Activated T-helper 2 cell treated with anti-CD3 and anti-CD28 coated beads, Interferon-gamma antibody, Interleukin-2, Interleukin-4, amounts not matched to agents 10 μg/mL and 5 μg/mL and 100 μg/mL, durations not matched to agents 14 hours and 24 hours and 36 hours (primary cell): ENCODE results near the gene APBB2. TPM values are rescaled to one million over a fixed set of nuclear protein-coding genes. Genes with fewer than 3 reads are reported as not detected.

Source experiments
- DNase-seq: peaks from one replicate; pipeline ENCODE4 v3.0.0; 2021; ENCODE audit warnings: low spot score
- H3K27ac Mint-ChIP-seq: one replicate; pipeline ENCODE4 v1.8.0; 2021; ENCODE audit warnings: mixed read lengths
- H3K27me3 Mint-ChIP-seq: one replicate; pipeline ENCODE4 v1.8.0; 2021; ENCODE audit warnings: low read depth, mixed read lengths
- H3K36me3 Mint-ChIP-seq: one replicate; pipeline ENCODE4 v1.8.0; 2021; ENCODE audit warnings: low read depth, mixed read lengths
- H3K4me1 Mint-ChIP-seq: one replicate; pipeline ENCODE4 v1.8.0; 2021; ENCODE audit warnings: low read depth, mixed read lengths
- H3K4me3 Mint-ChIP-seq: one replicate; pipeline ENCODE4 v1.8.0; 2021; ENCODE audit warnings: low read depth, mild to moderate bottlenecking, moderate library complexity, mixed read lengths
- H3K9me3 Mint-ChIP-seq: one replicate; pipeline ENCODE4 v1.8.0; 2021; ENCODE audit warnings: mixed read lengths
- intact Hi-C: fragments of 100-400 bp; cut with micrococcal nuclease; formaldehyde crosslinking; loops from one replicate; pipeline ENCODE4 v1.15.1; 2023
- total RNA-seq: library from RNA; stranded (reverse); gene quantifications from 2 replicates; pipeline ENCODE4 v1.2.3, GENCODE V29; 2022

The APBB2 gene
- total RNA-seq, 1 donor from 2014 or later, result 0.73 TPM

DNA sequence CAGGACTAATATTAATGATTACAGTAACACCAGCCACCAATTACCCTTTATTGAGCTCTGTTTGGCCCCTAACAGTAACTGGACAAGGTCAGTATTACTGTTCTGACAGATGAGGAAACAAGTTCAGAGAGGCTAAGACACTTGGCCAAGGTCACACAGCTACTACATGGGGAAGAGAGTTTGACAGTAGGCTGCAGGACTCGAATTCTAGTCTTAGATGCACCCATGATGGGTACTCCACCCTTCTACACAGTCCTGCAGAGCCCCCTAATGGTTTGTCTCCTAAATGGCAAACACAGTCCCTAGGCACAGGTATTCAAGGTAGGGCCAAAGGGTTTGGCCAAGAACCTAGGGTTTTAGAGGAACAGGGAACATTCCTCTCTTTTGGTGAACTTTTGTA lies 370.6 kb downstream of the APBB2 start:
- Mint-ChIP-seq H3K36me3 (no peaks in the 10 kb centered on the region), H3K9me3 (no peaks in the 10 kb centered on the region), H3K27me3 (peaks cover 13% of the 10 kb centered on the region), H3K27ac (no peak overlapping the region), H3K4me1 (peaks cover 5% of the 10 kb centered on the region), H3K4me3 (no peak overlapping the region)
- intact Hi-C loops, result loop anchor here (5.0 kb wide), 2 partner anchors 64 to 521 kb away; no protein-coding TSS in a partner anchor
- no peak for DNase-seq

DNA sequence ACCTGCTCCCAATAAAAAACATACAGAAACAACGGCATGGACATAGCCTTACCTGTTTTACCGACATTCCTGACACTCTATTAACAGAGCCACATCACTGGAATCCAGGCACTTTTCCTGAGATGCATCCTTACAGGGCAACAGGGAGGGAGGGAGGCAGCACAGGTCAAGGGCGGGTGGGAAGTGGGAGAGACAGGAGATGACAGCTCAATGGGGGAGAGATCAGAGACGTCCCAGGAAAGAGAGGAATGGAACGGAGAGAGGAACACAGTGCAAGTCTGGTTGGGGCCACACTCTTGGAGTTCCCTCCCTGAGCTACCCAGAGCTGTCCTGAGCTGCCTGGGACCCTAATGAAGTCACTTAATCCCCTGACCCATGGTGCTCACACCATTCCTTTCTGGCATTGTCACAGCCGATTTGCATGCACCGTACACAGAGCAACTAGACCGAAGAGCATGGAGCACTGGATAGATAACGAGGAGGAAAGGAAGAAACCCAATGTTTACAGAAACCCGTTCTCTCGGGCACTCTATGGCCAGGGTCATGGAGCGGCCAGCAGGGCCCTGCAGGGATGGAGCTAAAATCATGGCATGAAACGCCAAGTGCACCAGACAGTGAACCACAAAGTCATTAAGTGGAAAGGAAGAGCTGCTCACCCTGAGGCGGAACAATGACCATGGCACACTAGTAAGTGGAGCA lies 371.5 kb downstream of the APBB2 start:
- no peak for DNase-seq
- H3K4me3 Mint-ChIP-seq, result no peak overlapping the region
- H3K9me3 Mint-ChIP-seq, result no peaks in the 10 kb centered on the region
- peaks cover 5% of the 10 kb centered on the region for H3K4me1 Mint-ChIP-seq
- no peak overlapping the region for H3K27ac Mint-ChIP-seq
- intact Hi-C loops, result loop anchor here (5.0 kb wide), 2 partner anchors 64 to 521 kb away; no protein-coding TSS in a partner anchor
- peaks cover 9% of the 10 kb centered on the region for H3K27me3 Mint-ChIP-seq
- no peaks in the 10 kb centered on the region for H3K36me3 Mint-ChIP-seq

DNA sequence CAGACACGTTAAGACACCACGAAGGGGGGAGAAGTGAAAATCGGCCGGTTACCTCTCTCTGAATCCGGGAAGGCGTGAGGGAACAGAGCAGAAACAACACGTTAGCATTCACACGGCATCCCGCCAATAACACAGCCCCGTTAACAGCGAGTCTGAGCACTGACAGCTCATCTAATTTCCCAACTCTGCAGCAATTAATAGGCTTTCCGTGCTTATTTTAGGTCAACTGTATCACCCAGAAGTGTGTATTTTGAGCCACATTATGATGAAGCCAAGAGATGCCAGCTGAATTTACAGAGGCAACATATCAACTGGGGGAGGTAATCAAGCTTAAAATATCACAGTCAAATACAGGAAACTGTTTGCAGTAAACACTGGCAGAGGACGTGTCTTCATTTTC lies 372.0 kb downstream of the APBB2 start:
- Mint-ChIP-seq H3K4me1 (peaks cover 5% of the 10 kb centered on the region), H3K27ac (no peak overlapping the region), H3K27me3 (peaks cover 9% of the 10 kb centered on the region), H3K9me3 (no peaks in the 10 kb centered on the region), H3K4me3 (no peak overlapping the region), H3K36me3 (no peaks in the 10 kb centered on the region)
- DNase-seq, result no peak
- intact Hi-C loops, result loop anchor here (5.0 kb wide), 2 partner anchors 65 to 520 kb away; no protein-coding TSS in a partner anchor

DNA sequence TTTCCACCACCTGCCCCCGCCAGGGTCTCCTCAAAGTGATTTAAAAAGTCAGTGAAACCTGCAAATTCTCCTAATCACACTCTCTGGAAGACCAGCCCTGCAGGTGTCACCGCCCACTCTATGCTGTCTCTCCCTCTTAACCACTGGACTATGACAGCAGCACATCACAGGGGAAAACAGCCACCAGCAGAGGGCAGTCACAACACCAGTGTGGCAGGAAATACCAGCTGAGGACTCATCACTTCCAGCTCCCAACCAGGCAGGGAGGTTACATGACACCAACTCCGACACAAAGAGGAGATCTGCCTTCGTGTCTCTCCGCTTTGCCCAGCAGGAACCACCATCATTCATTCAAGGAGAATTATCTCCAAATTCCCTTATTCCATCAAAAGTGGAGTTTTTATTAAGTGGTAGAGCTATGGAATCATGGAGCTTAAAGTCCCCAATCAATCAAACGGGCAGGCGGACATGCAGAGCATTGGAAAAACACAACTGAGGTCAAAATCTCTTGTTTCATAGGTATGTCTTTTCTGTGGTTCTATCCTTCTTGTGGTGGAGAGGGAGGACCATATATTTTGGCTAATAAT lies 373.3 kb downstream of the APBB2 start:
- intact Hi-C loops, result loop anchor here (1.0 to 5.0 kb wide), 4 partner anchors 18 to 519 kb away; no protein-coding TSS in a partner anchor
- no peaks in the 10 kb centered on the region for H3K9me3 Mint-ChIP-seq
- peaks cover 8% of the 10 kb centered on the region for H3K4me1 Mint-ChIP-seq
- no peak overlapping the region for H3K27ac Mint-ChIP-seq
- peak; percentile 61 for DNase-seq
- H3K4me3 Mint-ChIP-seq, result no peak overlapping the region
- H3K36me3 Mint-ChIP-seq, result no peaks in the 10 kb centered on the region
- H3K27me3 Mint-ChIP-seq, result peaks cover 9% of the 10 kb centered on the region

DNA sequence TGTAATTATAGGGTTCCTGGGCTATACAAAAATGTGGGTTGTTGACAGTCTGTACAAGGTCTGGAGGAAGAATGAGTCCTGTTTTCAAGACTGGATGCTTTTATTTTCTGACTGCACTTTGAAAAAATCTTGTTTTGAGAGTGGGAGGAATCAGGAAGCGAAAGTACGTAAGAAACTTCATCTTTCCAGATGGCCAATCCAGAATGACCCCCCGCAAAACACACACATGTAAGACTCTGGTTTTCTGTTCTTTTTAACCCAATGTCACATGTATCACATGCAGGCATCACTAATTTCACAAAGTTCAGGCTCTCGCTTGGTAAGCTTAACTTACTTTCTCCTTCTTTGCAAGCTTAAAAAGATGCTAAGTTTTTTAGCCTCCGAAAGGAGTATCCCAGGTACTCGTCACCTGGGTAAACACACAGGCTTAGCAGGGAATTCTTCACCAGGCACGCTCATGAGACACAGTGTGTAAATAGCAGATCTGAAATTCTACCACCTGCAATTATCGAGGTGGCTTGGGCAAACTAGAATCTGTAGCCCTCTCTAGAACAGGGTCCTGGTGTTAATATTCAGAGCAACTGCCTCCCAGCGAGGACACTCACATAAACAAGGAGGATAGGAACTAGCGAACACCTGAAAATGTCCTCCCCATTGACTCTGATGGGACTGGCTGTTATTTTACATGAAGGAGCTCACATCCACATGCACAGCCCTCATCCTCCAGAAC lies 373.9 kb downstream of the APBB2 start:
- no peak for DNase-seq
- intact Hi-C loops, result loop anchor here (2.0 to 5.0 kb wide), 3 partner anchors 18 to 518 kb away; no protein-coding TSS in a partner anchor
- H3K4me3 Mint-ChIP-seq, result no peak overlapping the region
- no peaks in the 10 kb centered on the region for H3K9me3 Mint-ChIP-seq
- H3K4me1 Mint-ChIP-seq, result peaks cover 8% of the 10 kb centered on the region
- no peaks in the 10 kb centered on the region for H3K36me3 Mint-ChIP-seq
- H3K27ac Mint-ChIP-seq, result no peak overlapping the region
- peaks cover 7% of the 10 kb centered on the region for H3K27me3 Mint-ChIP-seq

DNA sequence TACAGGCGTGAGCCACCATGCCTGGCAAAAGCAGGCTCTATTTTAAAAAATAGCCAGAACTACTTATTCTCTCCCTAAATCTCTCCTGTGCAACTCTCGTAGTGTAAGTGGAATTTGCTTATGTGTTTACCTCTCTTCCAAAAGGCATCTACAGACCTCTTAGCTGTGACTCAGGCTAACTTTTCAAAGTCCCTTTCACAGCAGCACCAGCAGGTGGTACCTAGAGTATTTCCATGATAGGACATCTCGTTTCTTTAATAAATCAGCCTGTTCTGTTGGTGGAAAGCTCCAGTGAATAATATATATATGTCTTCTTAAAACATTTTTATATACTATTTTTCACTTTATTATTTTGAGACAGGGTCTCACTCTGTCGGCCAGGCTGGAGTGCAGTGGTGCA lies 375.6 kb downstream of the APBB2 start:
- intact Hi-C loops, result no loop called here
- Mint-ChIP-seq H3K27ac (no peak overlapping the region), H3K4me3 (no peak overlapping the region), H3K27me3 (peaks cover 7% of the 10 kb centered on the region), H3K9me3 (no peaks in the 10 kb centered on the region), H3K4me1 (peaks cover 8% of the 10 kb centered on the region), H3K36me3 (no peaks in the 10 kb centered on the region)
- DNase-seq, result no peak

DNA sequence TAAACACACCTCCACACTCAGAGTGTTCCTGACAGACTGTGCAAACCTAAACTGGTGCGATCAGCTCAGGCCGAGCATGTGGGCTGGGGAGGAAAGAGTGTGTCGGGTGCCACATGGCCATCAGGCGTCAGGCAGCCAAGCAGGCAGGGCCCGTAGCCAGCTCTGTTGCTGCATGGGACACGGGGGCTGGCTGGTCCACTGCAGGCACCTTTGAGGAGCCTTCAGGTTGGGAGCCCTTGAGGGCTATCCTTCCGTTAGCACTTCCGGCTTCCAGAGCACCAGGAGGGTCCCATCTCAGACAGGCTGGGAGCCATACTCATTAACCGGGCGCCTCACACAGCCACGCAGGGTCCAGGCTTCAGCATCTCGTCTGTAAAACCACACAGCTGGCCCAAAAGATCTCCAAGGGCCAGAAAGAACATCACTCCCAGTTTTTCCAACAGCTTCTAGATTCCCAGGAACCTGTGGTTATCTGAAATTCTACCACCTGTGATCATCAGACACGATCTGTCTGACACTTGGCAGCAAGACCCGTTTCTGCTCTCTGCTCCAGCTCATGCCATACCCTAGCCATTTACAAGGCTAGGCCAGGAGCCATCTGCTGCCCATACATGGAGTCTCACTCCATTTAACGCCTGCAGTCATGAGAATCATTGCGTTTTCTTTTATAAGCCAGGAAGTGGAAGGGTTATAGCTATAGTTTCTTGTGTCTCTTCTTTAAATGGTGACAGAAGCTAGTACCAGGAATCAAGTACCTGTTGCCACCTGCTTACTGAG lies 377.1 kb downstream of the APBB2 start:
- DNase-seq, result no peak
- Mint-ChIP-seq H3K4me1 (peaks cover 8% of the 10 kb centered on the region), H3K4me3 (no peak overlapping the region), H3K27ac (no peak overlapping the region), H3K36me3 (no peaks in the 10 kb centered on the region), H3K9me3 (no peaks in the 10 kb centered on the region), H3K27me3 (peaks cover 3% of the 10 kb centered on the region)
- intact Hi-C loops, result no loop called here

DNA sequence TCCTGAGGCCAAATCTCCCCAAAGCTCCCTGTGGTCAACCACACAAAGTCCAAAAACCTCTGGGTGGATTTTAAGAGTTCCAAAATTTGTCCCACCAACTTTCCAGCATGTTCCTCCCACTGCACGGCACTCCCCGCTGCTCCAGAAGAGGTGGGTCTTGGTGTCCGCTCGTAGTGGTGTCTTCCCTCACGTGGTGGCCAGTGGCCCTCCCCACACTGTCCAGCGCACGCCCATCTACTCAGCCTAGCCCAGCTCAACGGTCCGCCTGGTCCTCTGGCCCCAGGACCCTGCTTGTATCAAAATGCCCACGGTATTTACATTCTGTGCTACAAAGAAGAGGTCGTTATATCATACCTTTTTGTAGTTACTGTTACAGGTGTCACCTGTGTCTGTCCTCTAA lies 381.1 kb downstream of the APBB2 start:
- Mint-ChIP-seq H3K27me3 (peaks cover 4% of the 10 kb centered on the region), H3K4me1 (peaks cover 3% of the 10 kb centered on the region), H3K27ac (no peak overlapping the region), H3K9me3 (no peaks in the 10 kb centered on the region), H3K36me3 (no peaks in the 10 kb centered on the region), H3K4me3 (no peak overlapping the region)
- intact Hi-C loops, result no loop called here
- no peak for DNase-seq

DNA sequence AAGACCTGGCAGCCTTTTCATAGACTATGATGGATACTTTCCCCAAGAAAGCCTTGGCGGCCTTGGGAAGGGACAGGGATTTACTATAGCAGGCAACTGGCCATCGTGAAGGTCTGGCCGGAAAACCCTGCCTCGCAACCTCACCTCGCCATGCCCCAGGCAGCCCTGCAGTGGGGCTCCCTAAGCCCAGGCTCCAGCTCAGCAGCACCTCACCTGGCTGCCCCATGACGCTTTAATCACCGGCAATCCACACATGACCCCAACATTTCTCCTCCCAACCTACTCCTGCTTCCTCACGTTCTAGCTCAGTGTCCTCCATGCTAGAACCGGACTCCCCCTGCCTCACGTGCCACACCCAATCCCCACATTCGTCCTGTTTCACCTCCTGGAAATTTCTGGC lies 382.2 kb downstream of the APBB2 start:
- no peak for DNase-seq
- no peaks in the 10 kb centered on the region for H3K36me3 Mint-ChIP-seq
- no peak overlapping the region for H3K27ac Mint-ChIP-seq
- peaks cover 4% of the 10 kb centered on the region for H3K27me3 Mint-ChIP-seq
- intact Hi-C loops, result no loop called here
- H3K4me3 Mint-ChIP-seq, result no peak overlapping the region
- H3K9me3 Mint-ChIP-seq, result no peaks in the 10 kb centered on the region
- peaks cover 3% of the 10 kb centered on the region for H3K4me1 Mint-ChIP-seq

DNA sequence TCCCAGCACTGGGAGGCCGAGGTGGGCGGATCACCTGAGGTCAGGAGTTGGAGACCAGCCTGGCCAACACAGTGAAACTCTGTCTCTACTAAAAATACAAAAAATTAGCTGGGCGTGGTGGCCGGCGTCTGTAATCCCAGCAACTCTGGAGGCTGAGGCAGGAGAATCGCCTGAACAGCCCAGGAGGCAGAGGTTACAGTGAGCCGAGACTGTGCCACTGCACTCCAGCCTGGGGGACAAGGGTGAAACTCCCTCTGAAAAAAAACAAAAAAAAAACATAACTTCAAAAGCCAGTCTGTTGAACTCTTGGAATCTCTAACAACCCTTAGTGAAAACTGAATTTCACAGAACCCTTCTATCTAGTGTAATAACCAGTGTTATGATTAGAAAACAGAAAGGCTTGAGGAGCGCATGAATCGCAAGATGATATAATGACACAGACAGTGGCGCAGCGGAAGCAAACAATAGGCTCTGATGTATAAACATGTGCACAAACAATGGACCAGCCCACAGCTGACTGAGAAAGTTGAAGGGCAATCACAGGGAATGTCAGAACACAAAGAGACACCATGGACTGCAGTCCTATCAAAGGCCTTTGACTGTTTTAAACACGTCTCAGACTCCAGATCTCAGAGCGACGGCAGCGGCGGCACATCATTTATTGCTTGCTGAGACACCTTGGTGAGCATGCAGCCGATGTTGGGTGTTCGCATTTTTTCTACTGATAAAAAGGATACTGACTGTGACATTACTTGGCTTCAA lies 383.0 kb downstream of the APBB2 start:
- H3K27ac Mint-ChIP-seq, result no peak overlapping the region
- H3K4me1 Mint-ChIP-seq, result peaks cover under 1% of the 10 kb centered on the region
- H3K36me3 Mint-ChIP-seq, result no peaks in the 10 kb centered on the region
- intact Hi-C loops, result no loop called here
- no peak overlapping the region for H3K4me3 Mint-ChIP-seq
- H3K27me3 Mint-ChIP-seq, result peaks cover 4% of the 10 kb centered on the region
- DNase-seq, result no peak
- H3K9me3 Mint-ChIP-seq, result no peaks in the 10 kb centered on the region

DNA sequence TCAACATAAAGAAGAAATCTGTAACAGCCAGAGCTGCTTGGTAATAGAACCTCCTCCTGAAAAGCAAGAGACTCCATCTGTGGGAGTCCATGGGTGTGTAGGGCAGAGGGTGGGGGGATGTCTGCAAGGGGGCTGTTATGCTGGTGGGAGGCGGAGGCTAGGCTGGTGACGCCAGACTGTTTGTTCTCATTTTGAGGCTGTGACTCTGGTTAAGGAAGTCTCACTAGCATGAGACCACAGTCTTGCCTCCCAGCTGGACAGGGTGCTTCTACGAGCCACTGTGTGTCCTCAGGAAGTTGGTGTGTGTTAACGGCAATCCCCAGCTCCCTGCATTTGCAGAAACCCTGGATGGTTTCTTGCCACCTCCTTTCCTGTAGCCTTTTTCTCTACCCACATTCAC lies 384.8 kb downstream of the APBB2 start:
- Mint-ChIP-seq H3K36me3 (no peaks in the 10 kb centered on the region), H3K27ac (no peak overlapping the region), H3K4me1 (no peaks in the 10 kb centered on the region), H3K27me3 (peaks cover 7% of the 10 kb centered on the region), H3K9me3 (no peaks in the 10 kb centered on the region), H3K4me3 (no peak overlapping the region)
- no peak for DNase-seq
- intact Hi-C loops, result no loop called here

DNA sequence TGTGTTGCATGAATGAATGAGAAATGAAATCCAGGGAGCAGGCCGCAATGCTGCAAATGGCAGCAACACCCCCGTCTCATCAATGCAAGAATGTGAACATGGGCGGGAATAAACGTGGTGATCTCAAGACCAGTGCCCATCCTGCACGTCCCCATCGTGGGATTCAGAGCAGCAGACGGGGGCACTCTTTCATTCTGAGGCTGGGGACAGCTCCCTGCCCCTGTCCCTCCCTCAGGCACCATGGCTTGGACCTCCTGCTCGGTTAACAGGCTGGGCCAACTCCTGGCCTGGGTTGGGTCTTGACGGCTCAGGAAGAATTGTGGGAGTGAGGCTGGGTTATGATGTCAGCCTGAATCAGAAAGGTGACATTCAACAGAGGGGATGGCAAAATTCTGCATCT lies 385.7 kb downstream of the APBB2 start:
- Mint-ChIP-seq H3K4me1 (no peaks in the 10 kb centered on the region), H3K4me3 (no peak overlapping the region), H3K36me3 (no peaks in the 10 kb centered on the region), H3K9me3 (no peaks in the 10 kb centered on the region), H3K27me3 (peaks cover 7% of the 10 kb centered on the region), H3K27ac (no peak overlapping the region)
- intact Hi-C loops, result no loop called here
- no peak for DNase-seq
